OCI-LY1 (cell line): Measurements from ENCODE around the gene RSPRY1.

Experiments
- H2AFZ ChIP-seq: fragments of 200-600 bp; sonication (generic), shearing (Covaris generic); 2 replicates; pipeline ENCODE4 v1.6.0; 2014; ENCODE audit warnings: antibody characterized with exemption, mild to moderate bottlenecking, low read length
- H3F3A ChIP-seq: fragments of 200-600 bp; sonication (generic), shearing (Covaris generic); 2 replicates; pipeline ENCODE4 v1.6.0; 2014; ENCODE audit warnings: mild to moderate bottlenecking, antibody characterized with exemption, low read length, moderate library complexity; ENCODE audit not compliant: insufficient read depth
- H3K27ac ChIP-seq: fragments of 200-600 bp; sonication (generic); 2 replicates; pipeline ENCODE4 v1.5.1; 2014; ENCODE audit warnings: low read length, mixed run types, mild to moderate bottlenecking, low read depth; ENCODE audit not compliant: poor library complexity, severe bottlenecking
- H3K27me3 ChIP-seq: fragments of 200-600 bp; sonication (generic); 2 replicates; pipeline ENCODE4 v1.6.0; 2014; ENCODE audit warnings: antibody characterized with exemption, mild to moderate bottlenecking, low read length, moderate library complexity; ENCODE audit not compliant: insufficient read depth
- H3K36me3 ChIP-seq: fragments of 200-600 bp; sonication (generic); 2 replicates; pipeline ENCODE4 v1.6.1; 2014; ENCODE audit warnings: mild to moderate bottlenecking, antibody characterized with exemption, low read length, moderate library complexity, mixed read lengths; ENCODE audit not compliant: insufficient read depth
- H3K4me1 ChIP-seq: fragments of 200-600 bp; sonication (generic); 2 replicates; pipeline ENCODE4 v1.5.1; 2014; ENCODE audit warnings: mild to moderate bottlenecking, low read length, moderate library complexity; ENCODE audit not compliant: insufficient read depth, severe bottlenecking
- H3K4me2 ChIP-seq: fragments of 200-600 bp; sonication (generic), shearing (Covaris generic); 2 replicates; pipeline ENCODE4 v1.6.1; 2014; ENCODE audit warnings: low read length
- H3K4me3 ChIP-seq: fragments of 200-600 bp; sonication (generic); 2 replicates; pipeline ENCODE4 v1.5.1; 2014; ENCODE audit warnings: low read length, low read depth, mild to moderate bottlenecking, mixed read lengths; ENCODE audit not compliant: poor library complexity, severe bottlenecking
- H3K79me2 ChIP-seq: fragments of 200-600 bp; shearing (Covaris generic); 2 replicates; pipeline ENCODE4 v1.6.1; 2016; ENCODE audit warnings: mixed run types, low read length, mixed read lengths; ENCODE audit not compliant: insufficient read depth
- H3K9ac ChIP-seq: fragments of 200-600 bp; sonication (generic), shearing (Covaris generic); 2 replicates; pipeline ENCODE4 v1.6.1; 2014; ENCODE audit warnings: mild to moderate bottlenecking, low read length, mixed read lengths
- H3K9me2 ChIP-seq: fragments of 200-600 bp; sonication (generic), shearing (Covaris generic); 2 replicates; pipeline ENCODE4 v1.6.1; 2014; ENCODE audit warnings: low read depth, mild to moderate bottlenecking, low read length, mixed read lengths
- H3K9me3 ChIP-seq: fragments of 200-600 bp; shearing (Covaris generic); 2 replicates; pipeline ENCODE4 v1.6.1; 2014; ENCODE audit warnings: low read length, mixed read lengths
- H4K20me1 ChIP-seq: fragments of 200-600 bp; sonication (generic), shearing (Covaris generic); 2 replicates; pipeline ENCODE4 v1.6.0; 2016; ENCODE audit warnings: mild to moderate bottlenecking, low read length; ENCODE audit not compliant: insufficient read depth
- EZH2 ChIP-seq: fragments of 200-600 bp; sonication (generic), shearing (Covaris generic); IDR thresholded peaks from 2 replicates; pipeline ENCODE4 v1.8.0; 2017; ENCODE audit warnings: borderline replicate concordance, mixed run types, mild to moderate bottlenecking, antibody characterized with exemption, low read length, moderate library complexity, mixed read lengths
- TF ChIP-seq, protein P1 (sequence below): fragments of 200-600 bp; sonication (generic), shearing (Covaris generic); IDR thresholded peaks from 2 replicates; pipeline ENCODE4 v1.5.1; 2017; ENCODE audit warnings: mild to moderate bottlenecking, antibody characterized with exemption, low read length, moderate library complexity, mixed read lengths

RSPRY1 gene

GRCh38 chr16:57146040-57146647, 40.0 kb upstream of the RSPRY1 start:
- Histone ChIP-seq H3K27me3 (no peaks in the 10 kb centered on the region), H3K9me2 (no peaks in the 10 kb centered on the region), H3K79me2 (no peaks in the 10 kb centered on the region), H3K4me1 (peaks cover 7% of the 10 kb centered on the region), H3K4me3 (no peak overlapping the region), H2AFZ (no peak overlapping the region), H4K20me1 (no peaks in the 10 kb centered on the region), H3K27ac (no peak overlapping the region), H3K9me3 (no peaks in the 10 kb centered on the region), H3K4me2 (no peak overlapping the region), H3K36me3 (no peaks in the 10 kb centered on the region), H3K9ac (no peak overlapping the region), H3F3A (no peaks in the 10 kb centered on the region)
- no peak for TF ChIP-seq EZH2
- TF ChIP-seq, protein P1, sequence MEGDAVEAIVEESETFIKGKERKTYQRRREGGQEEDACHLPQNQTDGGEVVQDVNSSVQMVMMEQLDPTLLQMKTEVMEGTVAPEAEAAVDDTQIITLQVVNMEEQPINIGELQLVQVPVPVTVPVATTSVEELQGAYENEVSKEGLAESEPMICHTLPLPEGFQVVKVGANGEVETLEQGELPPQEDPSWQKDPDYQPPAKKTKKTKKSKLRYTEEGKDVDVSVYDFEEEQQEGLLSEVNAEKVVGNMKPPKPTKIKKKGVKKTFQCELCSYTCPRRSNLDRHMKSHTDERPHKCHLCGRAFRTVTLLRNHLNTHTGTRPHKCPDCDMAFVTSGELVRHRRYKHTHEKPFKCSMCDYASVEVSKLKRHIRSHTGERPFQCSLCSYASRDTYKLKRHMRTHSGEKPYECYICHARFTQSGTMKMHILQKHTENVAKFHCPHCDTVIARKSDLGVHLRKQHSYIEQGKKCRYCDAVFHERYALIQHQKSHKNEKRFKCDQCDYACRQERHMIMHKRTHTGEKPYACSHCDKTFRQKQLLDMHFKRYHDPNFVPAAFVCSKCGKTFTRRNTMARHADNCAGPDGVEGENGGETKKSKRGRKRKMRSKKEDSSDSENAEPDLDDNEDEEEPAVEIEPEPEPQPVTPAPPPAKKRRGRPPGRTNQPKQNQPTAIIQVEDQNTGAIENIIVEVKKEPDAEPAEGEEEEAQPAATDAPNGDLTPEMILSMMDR = no peak

DNA sequence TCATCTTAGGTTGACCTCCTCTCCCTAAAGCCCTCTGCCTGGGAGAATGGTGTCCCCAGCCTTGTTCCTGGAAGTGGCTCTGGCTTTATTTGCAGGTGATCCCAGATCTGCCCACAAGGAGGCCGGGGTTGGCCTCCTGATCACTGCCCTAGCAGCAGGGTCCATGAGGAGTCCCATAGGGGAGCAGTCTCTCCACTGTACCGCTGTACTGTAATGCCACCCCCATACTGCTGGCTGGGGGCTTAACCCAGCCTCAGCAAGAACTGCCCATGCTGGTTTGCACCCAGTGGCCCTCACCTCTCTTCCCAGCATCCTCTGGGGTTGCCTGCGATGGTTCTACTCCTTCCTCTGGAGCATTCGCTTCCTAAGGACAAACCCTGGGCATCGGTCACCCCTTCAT, 39.4 kb upstream of the RSPRY1 start:
- Histone ChIP-seq H3K79me2 (no peaks in the 10 kb centered on the region), H3K36me3 (0 out of 2 replicates have a peak, but pooled peaks cover under 1% of the 10 kb centered on the region), H3K27me3 (no peaks in the 10 kb centered on the region), H3K9me3 (no peaks in the 10 kb centered on the region), H3F3A (no peaks in the 10 kb centered on the region), H3K27ac (no peak overlapping the region), H3K4me3 (no peak overlapping the region), H3K9ac (no peak overlapping the region), H2AFZ (no peak overlapping the region), H3K4me1 (peaks cover 7% of the 10 kb centered on the region), H3K4me2 (no peak overlapping the region), H4K20me1 (no peaks in the 10 kb centered on the region), H3K9me2 (no peaks in the 10 kb centered on the region)
- TF ChIP-seq, protein P1 = 0 out of 2 replicates have a peak, but pooled peaks have one; percentile 5
- no peak for TF ChIP-seq EZH2

DNA sequence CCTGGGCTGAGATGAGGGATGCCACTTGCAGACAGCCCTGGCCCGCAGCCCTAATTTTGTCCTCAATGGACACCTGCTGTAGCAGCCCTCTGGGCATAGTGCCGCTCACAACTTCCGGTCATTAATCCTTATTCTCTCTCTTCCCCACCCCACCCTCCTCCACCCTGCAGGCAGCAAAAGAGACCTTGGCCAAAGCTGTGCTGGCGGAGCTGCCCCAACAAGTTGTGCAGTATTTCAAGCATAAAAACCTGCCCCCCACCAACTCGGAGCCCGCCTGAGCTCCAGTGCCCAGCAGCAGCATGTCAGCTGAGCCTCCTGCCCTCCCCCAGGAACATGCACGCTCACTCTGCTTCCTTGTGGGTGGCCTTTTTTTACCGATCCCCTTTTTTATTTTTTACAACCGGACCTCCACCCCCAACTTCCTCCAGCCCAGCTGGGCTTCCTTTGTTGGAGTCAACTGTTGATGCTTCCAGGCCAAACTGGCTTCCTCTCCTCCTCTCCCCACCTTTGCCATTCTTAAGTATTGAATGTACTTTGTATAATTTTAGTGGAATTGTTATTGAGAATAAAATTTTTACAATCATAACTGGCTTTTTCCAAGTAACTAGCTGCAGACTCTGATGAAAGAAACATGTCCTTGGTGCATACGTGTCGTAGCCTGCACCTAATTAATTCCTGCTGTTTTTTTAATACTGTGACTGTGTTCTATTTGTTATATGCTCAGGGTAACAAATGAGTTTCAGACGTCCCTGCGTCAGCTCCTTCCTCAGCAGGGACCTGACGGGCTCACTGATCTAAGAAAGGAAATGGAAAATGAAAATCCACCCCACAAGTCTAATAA, 38.5 kb upstream of the RSPRY1 start:
- no peaks in the 10 kb centered on the region for H3F3A ChIP-seq
- H3K4me3 ChIP-seq = no peak overlapping the region
- H4K20me1 ChIP-seq = no peaks in the 10 kb centered on the region
- no peaks in the 10 kb centered on the region for H3K9me2 ChIP-seq
- no peaks in the 10 kb centered on the region for H3K27me3 ChIP-seq
- H3K4me2 ChIP-seq = no peak overlapping the region
- H3K79me2 ChIP-seq = no peaks in the 10 kb centered on the region
- no peak for TF ChIP-seq EZH2
- TF ChIP-seq, protein P1 = no peak
- H3K9ac ChIP-seq = no peak overlapping the region
- no peak overlapping the region for H3K27ac ChIP-seq
- no peaks in the 10 kb centered on the region for H3K9me3 ChIP-seq
- no peak overlapping the region for H2AFZ ChIP-seq
- H3K4me1 ChIP-seq = peaks cover 7% of the 10 kb centered on the region
- H3K36me3 ChIP-seq = peaks cover 9% of the 10 kb centered on the region; the same call in 1 of the 2 replicates
